H1 (cell line): ENCODE data around the gene SAMD15. TPM values are rescaled to one million over a fixed set of nuclear protein-coding genes. Genes with fewer than 3 reads are reported as not detected.

Experiments used
- CTCF ChIA-PET: fragments of 300-600 bp; sonication (Branson Sonifier 250); formaldehyde crosslinking; loops from one replicate; lab custom pipeline; 2021; ENCODE audit not compliant: partially characterized antibody; lab: Charles Lee
- POLR2A ChIA-PET: fragments of 300-600 bp; sonication (Branson Sonifier 250); formaldehyde crosslinking; loops from one replicate; lab custom pipeline; 2021; ENCODE audit warnings: inconsistent platforms; ENCODE audit not compliant: partially characterized antibody; lab: Charles Lee
- DNase-seq, 2 experiments: peaks; one replicate each; pipeline versions ENCODE4 v3.0.0 to v3.0.0-alpha.2; 2010 to 2022; ENCODE audit warnings: low spot score in 2 of 2, low read depth in 1 of 2, mixed read lengths in 1 of 2
- FAIRE-seq: peaks from 2 replicates; lab custom pipeline; 2011; peaks lifted over from hg19 to GRCh38; lab: Jason Lieb, UNC
- H2AFZ ChIP-seq: 2 replicates; pipeline ENCODE4 v1.8.1; 2012; ENCODE audit warnings: low read length, inconsistent platforms
- H2AK5ac ChIP-seq: 2 replicates; pipeline ENCODE4 v1.6.1; 2013; ENCODE audit warnings: low read depth, low read length
- H2BK120ac ChIP-seq: replicated peaks from 2 replicates; pipeline ENCODE3; 2013; ENCODE audit warnings: low read depth, low read length, inconsistent platforms
- H2BK12ac ChIP-seq: 2 replicates; pipeline ENCODE4 v1.6.1; 2013; ENCODE audit warnings: low read depth, low read length
- H2BK15ac ChIP-seq: 2 replicates; pipeline ENCODE4 v1.6.1; 2013; ENCODE audit warnings: low read length
- H2BK20ac ChIP-seq: 2 replicates; pipeline ENCODE4 v1.6.1; 2013; ENCODE audit warnings: low read length
- H2BK5ac ChIP-seq: 2 replicates; pipeline ENCODE4 v1.6.1; 2013; ENCODE audit warnings: low read depth, low read length
- H3K14ac ChIP-seq: 2 replicates; pipeline ENCODE4 v1.6.1; 2013; ENCODE audit warnings: inconsistent platforms; ENCODE audit not compliant: insufficient read length
- H3K18ac ChIP-seq: 2 replicates; pipeline ENCODE4 v1.6.1; 2013; ENCODE audit warnings: low read length; ENCODE audit errors: extremely low read depth
- H3K23ac ChIP-seq: 2 replicates; pipeline ENCODE4 v1.6.1; 2013; ENCODE audit warnings: inconsistent platforms; ENCODE audit not compliant: insufficient read length
- H3K23me2 ChIP-seq: 2 replicates; pipeline ENCODE4 v1.6.1; 2013; ENCODE audit warnings: low read depth, low read length
- H3K27ac ChIP-seq: 2 replicates; pipeline ENCODE4 v1.6.1; 2011; ENCODE audit warnings: low read depth, low read length, inconsistent platforms
- H3K27me3 ChIP-seq, 4 experiments: replicated peaks in 1 of 4; 1 replicate in 1 of 4; 2 replicates in 3 of 4; pipeline versions ENCODE4 v1.6.1 to v1.8.1; 2011 to 2013; ENCODE audit warnings: low read length in 3 of 4, mild to moderate bottlenecking in 3 of 4, inconsistent platforms in 2 of 4, mixed read lengths in 2 of 4, moderate library complexity in 1 of 4; ENCODE audit not compliant: control insufficient read depth in 3 of 4, insufficient read depth in 3 of 4; ENCODE audit errors: extremely low read depth in 1 of 4
- H3K36me3 ChIP-seq, 4 experiments: 2 replicates each; pipeline versions ENCODE4 v1.6.1 to v1.8.1; 2011 to 2013; ENCODE audit warnings: mild to moderate bottlenecking in 4 of 4, low read length in 3 of 4, moderate library complexity in 2 of 4, control low read depth in 1 of 4, inconsistent platforms in 1 of 4; ENCODE audit not compliant: insufficient read depth in 4 of 4, control insufficient read depth in 2 of 4
- H3K4ac ChIP-seq: replicated peaks from 2 replicates; pipeline ENCODE3; 2013; ENCODE audit warnings: low read length, low read depth, mixed read lengths, inconsistent platforms; ENCODE audit not compliant: insufficient read length
- H3K4me1 ChIP-seq, 4 experiments: replicated peaks in 1 of 4; 1 replicate in 1 of 4; 2 replicates in 3 of 4; pipeline versions ENCODE4 v1.6.1 to v1.8.1; 2011 to 2013; ENCODE audit warnings: low read length in 3 of 4, inconsistent platforms in 2 of 4, mixed read lengths in 1 of 4; ENCODE audit not compliant: insufficient read depth in 4 of 4, control insufficient read depth in 3 of 4
- H3K4me2 ChIP-seq, 2 experiments: 2 replicates each; pipeline versions ENCODE4 v1.6.1 to v1.8.1; 2011 to 2013; ENCODE audit warnings: low read depth in 2 of 2, low read length in 2 of 2, control low read depth in 1 of 2, inconsistent platforms in 1 of 2, mild to moderate bottlenecking in 1 of 2; ENCODE audit not compliant: insufficient read depth in 1 of 2
- H3K4me3 ChIP-seq, 4 experiments: fragments of 200-600, 300-600 bp in 1 of 4; sonication (generic), shearing (Covaris generic), sonication (Bioruptor Twin) in 1 of 4; 2 replicates each; pipeline versions ENCODE4 v1.5.1 to v1.8.1; 2011 to 2016; ENCODE audit warnings: low read length in 4 of 4, low read depth in 3 of 4, control low read depth in 2 of 4, inconsistent platforms in 2 of 4, mild to moderate bottlenecking in 2 of 4, mixed read lengths in 1 of 4, moderate library complexity in 1 of 4; ENCODE audit not compliant: insufficient read depth in 2 of 4; ENCODE audit errors: extremely low read depth in 1 of 4
- H3K56ac ChIP-seq: replicated peaks from 2 replicates; pipeline ENCODE3; 2013; ENCODE audit warnings: low read depth, mild to moderate bottlenecking, mixed read lengths, low read length, inconsistent platforms; ENCODE audit not compliant: insufficient read length
- H3K79me1 ChIP-seq: 2 replicates; pipeline ENCODE4 v1.6.1; 2013; ENCODE audit warnings: low read depth, low read length, control low read depth
- H3K79me2 ChIP-seq, 2 experiments: 2 replicates each; pipeline versions ENCODE4 v1.6.1 to v1.8.1; 2012 to 2013; ENCODE audit warnings: low read length in 2 of 2, mild to moderate bottlenecking in 2 of 2, inconsistent platforms in 1 of 2; ENCODE audit not compliant: insufficient read depth in 2 of 2, control insufficient read depth in 1 of 2
- H3K9ac ChIP-seq, 4 experiments: replicated peaks in 1 of 4; 1 replicate in 1 of 4; 2 replicates in 3 of 4; pipeline versions ENCODE4 v1.6.1 to v1.8.1; 2011 to 2013; ENCODE audit warnings: low read depth in 3 of 4, low read length in 3 of 4, control low read depth in 2 of 4, mild to moderate bottlenecking in 2 of 4, moderate library complexity in 2 of 4, inconsistent platforms in 1 of 4; ENCODE audit errors: extremely low read depth in 1 of 4
- H3K9me3 ChIP-seq, 2 experiments: 2 replicates each; pipeline versions ENCODE4 v1.6.1 to v1.8.1; 2012 to 2013; ENCODE audit warnings: mild to moderate bottlenecking in 2 of 2, moderate library complexity in 2 of 2, control low read depth in 1 of 2, inconsistent platforms in 1 of 2, low read depth in 1 of 2, low read length in 1 of 2, mixed read lengths in 1 of 2; ENCODE audit not compliant: insufficient read depth in 2 of 2
- H4K20me1 ChIP-seq, 2 experiments: replicated peaks in 1 of 2; 2 replicates each; pipeline versions ENCODE3 to v1.8.1; 2011 to 2013; ENCODE audit warnings: inconsistent platforms in 2 of 2, low read length in 2 of 2, mild to moderate bottlenecking in 1 of 2; ENCODE audit not compliant: insufficient read depth in 2 of 2, control insufficient read depth in 1 of 2
- H4K5ac ChIP-seq: 2 replicates; pipeline ENCODE4 v1.6.1; 2013; ENCODE audit warnings: low read length, low read depth, mixed read lengths, inconsistent platforms; ENCODE audit not compliant: insufficient read length
- H4K8ac ChIP-seq: 2 replicates; pipeline ENCODE4 v1.8.0; 2013; ENCODE audit warnings: mild to moderate bottlenecking, moderate library complexity, low read length, inconsistent platforms; ENCODE audit not compliant: insufficient read depth; ENCODE audit errors: extremely low read depth
- H4K91ac ChIP-seq: replicated peaks from 2 replicates; pipeline ENCODE3; 2013; ENCODE audit warnings: low read length, mixed read lengths, inconsistent platforms; ENCODE audit not compliant: insufficient read length
- ATF2 ChIP-seq: IDR thresholded peaks from 2 replicates; pipeline ENCODE4 v1.6.1; 2012; ENCODE audit warnings: low read length, inconsistent platforms
- BACH1 ChIP-seq: IDR thresholded peaks from 2 replicates; pipeline ENCODE4 v1.6.1; 2012; ENCODE audit warnings: low read length, improper control_type of control experiment
- CEBPB ChIP-seq: IDR thresholded peaks from 2 replicates; pipeline ENCODE4 v1.6.1; 2012; ENCODE audit warnings: low read depth, low read length
- EGR1 ChIP-seq: IDR thresholded peaks from 2 replicates; pipeline ENCODE4 v1.6.1; 2011; ENCODE audit warnings: low read depth, low read length, borderline replicate concordance
- MAFK ChIP-seq: IDR thresholded peaks from 2 replicates; pipeline ENCODE4 v1.6.1; 2012; ENCODE audit warnings: low read depth, mild to moderate bottlenecking, improper control_type of control experiment, low read length
- NANOG ChIP-seq: IDR thresholded peaks from 2 replicates; pipeline ENCODE4 v1.6.1; 2011; ENCODE audit warnings: low read length, low read depth, mild to moderate bottlenecking, inconsistent platforms; ENCODE audit not compliant: insufficient read depth, poor library complexity, severe bottlenecking
- PHF8 ChIP-seq: fragments of 200-600 bp; sonication (generic); conservative IDR thresholded peaks from 2 replicates; pipeline ENCODE4 v1.7.1; 2012; ENCODE audit warnings: low read depth, mild to moderate bottlenecking, inconsistent platforms, low read length, moderate library complexity
- POLR2AphosphoS5 ChIP-seq: IDR thresholded peaks from 2 replicates; pipeline ENCODE4 v1.6.1; 2011; ENCODE audit warnings: low read depth, low read length
- SUZ12 ChIP-seq: fragments of 200-600 bp; sonication (generic); IDR thresholded peaks from 2 replicates; pipeline ENCODE4 v1.6.1; 2012; ENCODE audit warnings: mild to moderate bottlenecking, inconsistent platforms, low read length, moderate library complexity, mixed read lengths
- TAF1 ChIP-seq: IDR thresholded peaks from 2 replicates; pipeline ENCODE4 v1.6.1; 2011; ENCODE audit warnings: mild to moderate bottlenecking, low read depth, low read length
- ZNF274 ChIP-seq: IDR thresholded peaks from 2 replicates; pipeline ENCODE4 v1.7.0; 2012; ENCODE audit warnings: low read length, borderline replicate concordance; ENCODE audit errors: extremely low read depth
- WGBS, 2 experiments: shearing (Covaris generic) in 1 of 2; methylation state at CpG; one replicate each; pipeline versions ENCODE4 v1.1.6 to v1.1.7; 2013 to 2015; ENCODE audit warnings: low lambda C conversion rate in 2 of 2, mixed read lengths in 2 of 2, inconsistent platforms in 1 of 2, low coverage in 1 of 2, missing lambda C conversion rate in 1 of 2; ENCODE audit not compliant: insufficient replicate concordance in 2 of 2, insufficient coverage in 1 of 2, insufficient read length in 1 of 2; ENCODE audit errors: extremely low coverage in 1 of 2, missing lambda C conversion rate in 1 of 2; 5-methylcytosine and 5-hydroxymethylcytosine counted together
- polyA plus RNA-seq, 7 experiments: library from polyadenylated mRNA; depleted of rRNA in 3 of 7; stranded (reverse) in 5 of 7; unstranded in 2 of 7; fragments of >200 nt in 5 of 7; fragments of 200-250 nt in 2 of 7; gene quantifications; 1 replicate in 5 of 7; 2 replicates in 1 of 7; 4 replicates in 1 of 7; pipeline versions ENCODE4 v1.2.1 to v1.2.3, GENCODE V29; 2011 to 2013; ENCODE audit warnings: missing spikeins in 2 of 7, mixed read lengths in 2 of 7
- total RNA-seq: library from RNA; stranded (reverse); fragmentation: NEBNext Ultra II Directional; extraction: Animal tissue kit (Norgen Biotek cat#: 25700); gene quantifications from 2 replicates; pipeline ENCODE4 v1.2.1, GENCODE V29; 2021

Gene SAMD15
- total and polyA plus RNA-seq, 2 of the 8 experiments (the other 6 are each of a cell fraction or from before 2014, with no cell fraction given), result 0.17 to 1.0 TPM

GRCh38 chr14:77372304-77372841 is 4.8 kb upstream of the SAMD15 start:
- Histone ChIP-seq H2BK120ac (no peak overlapping the region), H3K14ac (no peak overlapping the region), H3K23ac (no peak overlapping the region), H3K4me3 (no peak overlapping the region), H3K79me1 (no peaks in the 10 kb centered on the region; the same call in 1 of the 2 replicates), H3K27me3 (no peaks in the 10 kb centered on the region), H3K23me2 (peaks cover 1% of the 10 kb centered on the region), H3K9ac (no peak overlapping the region), H3K4me1 (peaks cover 0 to 5% (median 2%) of the 10 kb centered on the region in 4 experiments; a peak in 3 of 7 replicates), H2BK15ac (no peak overlapping the region), H4K8ac (no peak overlapping the region), H3K27ac (no peak overlapping the region), H2AK5ac (no peak overlapping the region), H3K18ac (no peak overlapping the region), H2BK20ac (no peak overlapping the region), H2AFZ (no peak overlapping the region), H3K9me3 (no peaks in the 10 kb centered on the region), H2BK5ac (no peak overlapping the region), H3K36me3 (no peaks in the 10 kb centered on the region), H3K4me2 (no peak overlapping the region), H3K4ac (no peak overlapping the region), H4K5ac (no peak overlapping the region), H2BK12ac (no peak overlapping the region), H4K20me1 (no peaks in the 10 kb centered on the region), H3K56ac (no peak overlapping the region)
- DNase-seq (no peak), FAIRE-seq (no peak)
- ChIA-PET POLR2A (interaction anchor here (1.0 kb wide), 1 partner anchor 59 kb away, joined by 3 read pairs; no protein-coding TSS in a partner anchor), CTCF (no interaction called here)
- 84% methylated on average over 4 of the region's 4 CpGs; no CpG with 5 or more reads in 1 of the 2 experiments for WGBS, 2 experiments
- no peak for TF ChIP-seq PHF8
- TF ChIP-seq CEBPB, result no peak
- TF ChIP-seq POLR2AphosphoS5, result no peak
- no peak for TF ChIP-seq MAFK
- no peak for TF ChIP-seq ATF2
- no peak for TF ChIP-seq TAF1
- TF ChIP-seq NANOG, result no peak
- no peak for TF ChIP-seq ZNF274
- TF ChIP-seq BACH1, result no peak
- no peak for TF ChIP-seq EGR1
- TF ChIP-seq SUZ12, result no peak
- TF ChIP-seq, all 59 proteins: peak for 0
- H4K91ac ChIP-seq, result no peak overlapping the region
- H3K79me2 ChIP-seq, result peaks cover 0 to 2% of the 10 kb centered on the region in 2 experiments; a peak in 1 of 4 replicates
